Prostate gland (tissue), 2 donors: Measurements from ENCODE around the gene CAMKMT. TPM values are rescaled to one million over a fixed set of nuclear protein-coding genes. Genes with fewer than 3 reads are reported as not detected.

Experiments used
- DNase-seq: peaks from one replicate; pipeline ENCODE4 v3.0.0-alpha.2; 2019; ENCODE audit warnings: low spot score
- H3K27ac ChIP-seq, 2 donors: fragments of 200-600 bp; sonication (generic); 2 replicates each; pipeline ENCODE4 v1.5.1; 2017 to 2019
- H3K27me3 ChIP-seq: fragments of 200-600 bp; sonication (generic); replicated peaks from 2 replicates; pipeline ENCODE4 v1.5.1; 2019; ENCODE audit not compliant: insufficient read depth
- H3K36me3 ChIP-seq, 2 donors: fragments of 200-600 bp; sonication (generic); 1 replicate in 1 of 2; 2 replicates in 1 of 2; pipeline versions ENCODE4 v1.5.1 to v1.8.1; 2017 to 2019
- H3K4me1 ChIP-seq: fragments of 200-600 bp; sonication (generic); replicated peaks from 2 replicates; pipeline ENCODE4 v1.5.1; 2019
- H3K4me3 ChIP-seq, 2 donors: fragments of 200-600 bp; sonication (generic); 2 replicates each; pipeline ENCODE4 v1.5.1; 2017 to 2019
- H3K9me3 ChIP-seq: fragments of 200-600 bp; sonication (generic); 2 replicates; pipeline ENCODE4 v1.5.1; 2017
- POLR2A ChIP-seq: fragments of 450-650 bp; IDR thresholded peaks from one replicate; pipeline ENCODE4 v1.6.1; 2016; ENCODE audit warnings: antibody characterized with exemption, mild to moderate bottlenecking
- POLR2AphosphoS5 ChIP-seq: sonication (generic); formaldehyde crosslinking; IDR thresholded peaks from one replicate; pipeline ENCODE4 v1.6.1; 2017; ENCODE audit warnings: antibody characterized with exemption
- WGBS: methylation state at CpG from one replicate; pipeline ENCODE4 v1.1.5; 2018; 5-methylcytosine and 5-hydroxymethylcytosine counted together
- intact Hi-C: fragments of 100-400 bp; cut with DNase I; formaldehyde crosslinking; loops from one replicate; pipeline ENCODE4 v1.14.2; 2022
- total RNA-seq, 2 donors: library from RNA; depleted of rRNA; stranded (reverse); fragments of >200 nt; gene quantifications; one replicate each; pipeline ENCODE4 v1.1.0, GENCODE V29; 2016
- TF ChIP-seq, protein P1 (sequence below), 4 experiments: fragments of 200-600 bp in 2 of 4; fragments of 450-650 bp in 2 of 4; sonication (generic) in 2 of 4; IDR thresholded peaks; 1 replicate in 3 of 4; 2 replicates in 1 of 4; pipeline ENCODE4 v1.5.1; 2016 to 2019; ENCODE audit warnings: antibody characterized with exemption in 4 of 4, mild to moderate bottlenecking in 2 of 4, moderate library complexity in 2 of 4

Gene CAMKMT
- total RNA-seq, 2 donors from 2014 or later = 5.4 to 7.6 TPM

DNA sequence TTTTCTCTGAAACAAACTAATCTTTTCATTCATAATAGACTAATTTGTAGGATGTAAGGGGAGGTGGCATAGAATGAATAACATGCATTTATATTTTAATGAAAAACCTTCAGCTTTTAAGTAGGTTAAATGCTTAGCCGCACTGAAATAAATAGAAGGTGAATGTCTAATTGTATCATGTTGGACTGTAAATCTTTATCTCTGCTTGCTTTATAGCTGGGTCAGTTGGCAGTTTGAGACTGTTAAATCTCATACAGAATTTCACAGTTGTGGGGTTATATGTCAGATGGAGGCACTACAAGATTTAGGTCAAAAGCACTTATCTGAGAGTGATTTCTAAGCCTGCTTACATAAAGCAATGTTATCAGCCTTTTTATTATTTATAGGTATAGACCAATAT lies 405.0 kb downstream of the CAMKMT start:
- no peak for DNase-seq
- H3K4me1 ChIP-seq = no peaks in the 10 kb centered on the region
- intact Hi-C loops = no loop called here

DNA sequence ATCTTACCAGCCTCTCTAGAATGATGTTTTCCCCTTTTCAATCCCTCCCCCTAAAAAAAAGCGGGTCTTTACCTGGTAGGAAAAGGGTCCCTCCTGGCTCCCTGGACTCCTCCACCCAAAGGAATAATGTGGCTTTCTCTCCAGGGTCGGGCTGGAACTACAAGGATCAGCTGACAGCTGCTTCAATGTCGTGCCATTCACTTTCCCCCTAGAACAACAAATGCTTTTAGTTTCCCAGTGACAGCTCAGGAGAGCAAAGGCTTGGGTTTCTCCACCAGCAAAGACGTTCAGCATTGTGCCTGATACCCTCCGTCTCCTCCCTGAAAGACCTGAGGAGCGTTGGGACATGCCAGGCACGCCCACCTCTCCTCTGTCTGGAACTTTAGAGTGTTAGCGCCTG lies 405.9 kb downstream of the CAMKMT start:
- no peaks in the 10 kb centered on the region for H3K4me1 ChIP-seq
- H3K36me3 ChIP-seq = no peaks in the 10 kb centered on the region
- no peak overlapping the region for H3K4me3 ChIP-seq
- DNase-seq = no peak
- 91% methylated on average over 8 of the region's 8 CpGs for WGBS
- intact Hi-C loops = no loop called here
- TF ChIP-seq, protein P1, sequence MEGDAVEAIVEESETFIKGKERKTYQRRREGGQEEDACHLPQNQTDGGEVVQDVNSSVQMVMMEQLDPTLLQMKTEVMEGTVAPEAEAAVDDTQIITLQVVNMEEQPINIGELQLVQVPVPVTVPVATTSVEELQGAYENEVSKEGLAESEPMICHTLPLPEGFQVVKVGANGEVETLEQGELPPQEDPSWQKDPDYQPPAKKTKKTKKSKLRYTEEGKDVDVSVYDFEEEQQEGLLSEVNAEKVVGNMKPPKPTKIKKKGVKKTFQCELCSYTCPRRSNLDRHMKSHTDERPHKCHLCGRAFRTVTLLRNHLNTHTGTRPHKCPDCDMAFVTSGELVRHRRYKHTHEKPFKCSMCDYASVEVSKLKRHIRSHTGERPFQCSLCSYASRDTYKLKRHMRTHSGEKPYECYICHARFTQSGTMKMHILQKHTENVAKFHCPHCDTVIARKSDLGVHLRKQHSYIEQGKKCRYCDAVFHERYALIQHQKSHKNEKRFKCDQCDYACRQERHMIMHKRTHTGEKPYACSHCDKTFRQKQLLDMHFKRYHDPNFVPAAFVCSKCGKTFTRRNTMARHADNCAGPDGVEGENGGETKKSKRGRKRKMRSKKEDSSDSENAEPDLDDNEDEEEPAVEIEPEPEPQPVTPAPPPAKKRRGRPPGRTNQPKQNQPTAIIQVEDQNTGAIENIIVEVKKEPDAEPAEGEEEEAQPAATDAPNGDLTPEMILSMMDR (IDR thresholded peaks at IDR 0.05) = no peak
- TF ChIP-seq POLR2AphosphoS5 (no peak), POLR2A (no peak)
- no peak overlapping the region for H3K27ac ChIP-seq
- no peaks in the 10 kb centered on the region for H3K27me3 ChIP-seq
- no peaks in the 10 kb centered on the region for H3K9me3 ChIP-seq

More for the DNA sequence above, 405.0 kb downstream of the CAMKMT start:
- Histone ChIP-seq H3K27me3 (no peaks in the 10 kb centered on the region), H3K9me3 (no peaks in the 10 kb centered on the region), H3K4me3 (no peak overlapping the region), H3K27ac (no peak overlapping the region), H3K36me3 (no peaks in the 10 kb centered on the region)
- 71% methylated on average over 1 of the region's 1 CpG for WGBS
- TF ChIP-seq POLR2A (no peak), POLR2AphosphoS5 (no peak)
- TF ChIP-seq, protein P1 (IDR thresholded peaks at IDR 0.05) = no peak

DNA sequence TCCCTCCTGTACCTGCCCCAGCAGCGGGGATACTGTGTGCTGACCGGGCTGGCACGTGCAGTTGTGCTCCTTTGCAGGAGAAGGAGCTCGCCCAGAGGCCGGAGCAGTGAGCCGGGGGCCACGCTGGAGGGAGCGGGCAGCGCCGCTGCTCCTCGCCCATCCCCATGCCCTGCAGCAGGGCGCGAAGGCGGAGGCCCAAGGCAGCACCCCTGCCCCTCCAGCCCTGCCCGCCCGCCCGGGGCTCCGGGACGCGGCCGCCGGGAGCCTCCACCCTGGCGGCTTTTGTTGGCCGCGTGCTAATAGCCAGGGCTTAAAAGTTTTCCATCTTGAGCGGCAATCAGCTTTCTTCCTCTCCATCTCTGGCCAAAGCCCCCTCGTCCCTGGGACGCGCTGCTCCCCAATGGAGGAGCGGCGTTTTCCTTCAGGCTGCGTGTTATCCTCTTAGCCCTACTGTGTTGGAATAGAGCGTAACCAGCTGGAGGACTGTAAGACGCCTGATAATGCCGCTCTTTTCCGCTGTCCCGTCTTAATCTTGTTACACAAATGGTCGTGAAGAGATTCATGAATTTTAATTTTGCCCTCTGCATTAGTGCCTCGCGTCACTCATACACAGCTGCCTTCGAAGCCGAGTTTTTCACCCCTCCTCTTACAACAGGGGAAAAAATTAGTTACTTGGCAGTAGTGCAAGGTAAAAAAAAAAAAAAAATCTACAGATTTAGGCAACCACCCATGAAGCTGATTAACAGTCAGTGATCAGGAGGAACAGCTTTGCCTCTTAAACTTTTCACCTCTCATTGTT lies 406.9 kb downstream of the CAMKMT start:
- Histone ChIP-seq H3K4me1 (no peaks in the 10 kb centered on the region), H3K27me3 (no peaks in the 10 kb centered on the region), H3K9me3 (no peaks in the 10 kb centered on the region), H3K27ac (no peak overlapping the region), H3K4me3 (no peak overlapping the region), H3K36me3 (no peaks in the 10 kb centered on the region)
- 39% methylated on average over 42 of the region's 42 CpGs for WGBS
- TF ChIP-seq POLR2A (no peak), POLR2AphosphoS5 (no peak)
- TF ChIP-seq, protein P1 (IDR thresholded peaks at IDR 0.05) = no peak
- intact Hi-C loops = no loop called here
- DNase-seq = no peak

DNA sequence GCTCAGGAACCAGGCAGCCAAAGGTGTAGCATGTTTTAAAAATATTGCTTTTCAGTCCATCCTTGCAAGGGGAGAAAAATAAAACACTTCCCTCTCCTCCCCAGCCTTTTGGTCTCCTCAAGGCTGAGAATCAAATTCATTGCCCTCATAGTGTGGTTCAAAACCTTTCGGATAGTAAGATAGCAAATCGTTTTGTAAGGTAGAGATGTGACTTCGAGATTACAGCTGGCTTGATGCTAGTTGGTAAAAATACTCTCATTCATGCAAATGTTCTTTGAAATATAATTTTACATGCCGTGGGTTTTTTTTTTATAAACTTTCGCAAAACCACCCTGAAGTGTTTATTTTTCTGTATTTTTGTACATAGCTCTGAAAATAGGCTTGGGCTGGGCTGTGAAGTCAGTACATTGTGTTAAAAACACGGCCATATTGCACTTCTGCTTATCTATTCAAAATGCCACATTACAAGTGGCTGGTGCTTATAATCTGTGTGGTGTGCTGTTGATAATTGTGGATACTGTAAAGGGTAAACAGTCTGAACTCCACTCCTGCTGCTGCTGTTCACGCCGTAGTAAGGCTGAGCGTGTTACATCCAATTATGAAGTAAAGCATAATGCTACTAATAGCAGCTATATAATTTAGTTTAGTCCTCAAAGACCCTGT lies 407.7 kb downstream of the CAMKMT start:
- Histone ChIP-seq H3K36me3 (no peaks in the 10 kb centered on the region), H3K4me1 (no peaks in the 10 kb centered on the region), H3K27me3 (no peaks in the 10 kb centered on the region), H3K27ac (no peak overlapping the region), H3K9me3 (no peaks in the 10 kb centered on the region), H3K4me3 (no peak overlapping the region)
- no peak for DNase-seq
- TF ChIP-seq, protein P1 (IDR thresholded peaks at IDR 0.05) = no peak
- no peak for TF ChIP-seq POLR2AphosphoS5
- TF ChIP-seq POLR2A = no peak
- 87% methylated on average over 9 of the region's 9 CpGs for WGBS
- intact Hi-C loops = no loop called here
